Thyroid gland (tissue), 4 donors: ENCODE measurements around the gene PAX8. TPM values are rescaled to one million over a fixed set of nuclear protein-coding genes. Genes with fewer than 3 reads are reported as not detected.
"Not testable (repeated sequence)": the region's sequence is repeated elsewhere in the genome, so short reads cannot be mapped to it uniquely, and the experiment has no call there.

ENCODE experiments used
- DNase-seq, 2 donors: peaks; one replicate each; pipeline ENCODE4 v3.0.0-alpha.2; 2019
- H3K27ac ChIP-seq, 3 donors: fragments of 200-600 bp; sonication (generic); 1 replicate in 2 of 3; 2 replicates in 1 of 3; pipeline ENCODE4 v1.5.1; 2016 to 2019; ENCODE audit warnings: mild to moderate bottlenecking in 1 of 3, moderate library complexity in 1 of 3
- H3K27me3 ChIP-seq: fragments of 200-600 bp; sonication (generic); one replicate; pipeline ENCODE4 v1.5.1; 2019
- H3K36me3 ChIP-seq, 2 donors: fragments of 200-600 bp; sonication (generic); one replicate each; pipeline ENCODE4 v1.5.1; 2016 to 2019
- H3K4me1 ChIP-seq, 2 donors: fragments of 200-600 bp; sonication (generic); one replicate each; pipeline ENCODE4 v1.5.1; 2017 to 2019
- H3K4me3 ChIP-seq, 3 donors: fragments of 200-600 bp; sonication (generic); replicated peaks in 1 of 3; 1 replicate in 2 of 3; 2 replicates in 1 of 3; pipeline ENCODE4 v1.5.1; 2016; ENCODE audit warnings: mild to moderate bottlenecking in 1 of 3
- H3K9me3 ChIP-seq: fragments of 200-600 bp; sonication (generic); one replicate; pipeline ENCODE4 v1.5.1; 2017
- POLR2A ChIP-seq, 2 donors: fragments of 450-650 bp; IDR thresholded peaks; one replicate each; pipeline ENCODE4 v1.6.1; 2017; ENCODE audit warnings: antibody characterized with exemption in 2 of 2, mild to moderate bottlenecking in 2 of 2, moderate library complexity in 1 of 2
- WGBS, 2 donors: methylation state at CpG; one replicate each; pipeline ENCODE4 v1.1.5; 2017; 5-methylcytosine and 5-hydroxymethylcytosine counted together
- intact Hi-C: fragments of 100-400 bp; cut with DNase I; formaldehyde crosslinking; loops from one replicate; pipeline ENCODE4 v1.15.1; 2023
- total RNA-seq, 4 donors: library from RNA; depleted of rRNA; stranded (reverse); fragments of >200 nt; gene quantifications; one replicate each; pipeline ENCODE4 v1.2.3, GENCODE V29; 2016
- TF ChIP-seq, protein P1 (sequence below), 6 experiments: fragments of 200-600 bp in 3 of 6; fragments of 450-650 bp in 3 of 6; sonication (generic) in 3 of 6; IDR thresholded peaks; one replicate each; pipeline ENCODE4 v1.5.1; 2016 to 2019; ENCODE audit warnings: antibody characterized with exemption in 6 of 6, mild to moderate bottlenecking in 2 of 6, inconsistent platforms in 1 of 6, moderate library complexity in 1 of 6

PAX8 gene
- total RNA-seq, 4 donors from 2014 or later = 1,318 to 2,156 (median 1,767) TPM

DNA sequence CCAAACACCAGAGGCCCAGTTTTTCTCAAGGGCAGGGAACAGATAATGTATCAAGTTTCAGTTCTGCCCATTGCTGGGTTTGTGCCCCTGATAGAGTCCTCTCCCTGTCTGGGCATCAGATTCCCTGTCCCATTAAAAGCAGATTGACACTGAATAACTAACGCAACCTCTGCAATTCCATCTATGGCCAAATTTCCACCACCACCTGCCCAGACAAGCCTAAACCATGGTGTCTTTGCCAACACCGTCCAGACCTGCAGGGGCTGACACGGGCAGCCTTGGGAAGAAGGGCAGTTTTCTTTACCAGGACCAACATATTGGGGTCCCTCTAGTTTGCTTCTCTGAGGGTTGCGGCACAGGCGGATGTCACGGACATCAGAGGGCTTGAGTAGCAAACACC is 26.4 kb upstream of the PAX8 start:
- no peak overlapping the region for H3K4me3 ChIP-seq
- H3K4me1 ChIP-seq = peaks cover 7% of the 10 kb centered on the region in 2 donors
- H3K36me3 ChIP-seq = no peaks in the 10 kb centered on the region
- DNase-seq = no peak
- H3K27ac ChIP-seq = no peak overlapping the region
- WGBS, 2 donors = 99% methylated on average over 6 of the region's 6 CpGs
- no peaks in the 10 kb centered on the region for H3K27me3 ChIP-seq
- H3K9me3 ChIP-seq = no peaks in the 10 kb centered on the region
- intact Hi-C loops = no loop called here
- TF ChIP-seq, protein P1, sequence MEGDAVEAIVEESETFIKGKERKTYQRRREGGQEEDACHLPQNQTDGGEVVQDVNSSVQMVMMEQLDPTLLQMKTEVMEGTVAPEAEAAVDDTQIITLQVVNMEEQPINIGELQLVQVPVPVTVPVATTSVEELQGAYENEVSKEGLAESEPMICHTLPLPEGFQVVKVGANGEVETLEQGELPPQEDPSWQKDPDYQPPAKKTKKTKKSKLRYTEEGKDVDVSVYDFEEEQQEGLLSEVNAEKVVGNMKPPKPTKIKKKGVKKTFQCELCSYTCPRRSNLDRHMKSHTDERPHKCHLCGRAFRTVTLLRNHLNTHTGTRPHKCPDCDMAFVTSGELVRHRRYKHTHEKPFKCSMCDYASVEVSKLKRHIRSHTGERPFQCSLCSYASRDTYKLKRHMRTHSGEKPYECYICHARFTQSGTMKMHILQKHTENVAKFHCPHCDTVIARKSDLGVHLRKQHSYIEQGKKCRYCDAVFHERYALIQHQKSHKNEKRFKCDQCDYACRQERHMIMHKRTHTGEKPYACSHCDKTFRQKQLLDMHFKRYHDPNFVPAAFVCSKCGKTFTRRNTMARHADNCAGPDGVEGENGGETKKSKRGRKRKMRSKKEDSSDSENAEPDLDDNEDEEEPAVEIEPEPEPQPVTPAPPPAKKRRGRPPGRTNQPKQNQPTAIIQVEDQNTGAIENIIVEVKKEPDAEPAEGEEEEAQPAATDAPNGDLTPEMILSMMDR (IDR thresholded peaks at IDR 0.05) = no peak
- TF ChIP-seq POLR2A (IDR thresholded peaks at IDR 0.05) = no peak

DNA sequence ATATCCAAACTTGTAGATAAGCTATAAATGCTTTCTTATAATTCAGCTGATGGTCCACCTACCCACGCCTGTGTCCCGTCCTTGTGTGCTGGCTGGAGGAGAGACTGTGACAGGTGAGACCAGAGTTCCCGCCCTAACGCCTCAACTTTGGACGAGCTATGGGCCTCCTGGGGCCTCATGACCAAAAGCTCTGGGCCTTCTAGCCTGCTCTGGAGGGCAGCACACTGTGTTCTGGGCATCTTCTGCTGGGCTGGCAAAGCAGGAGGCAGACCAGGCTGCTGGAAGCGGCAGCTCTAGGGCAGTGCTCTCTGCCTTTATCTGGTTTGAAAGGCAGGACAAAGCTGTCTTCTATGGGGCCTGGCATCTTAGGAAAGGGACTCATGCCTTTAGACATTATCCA is 26.0 kb upstream of the PAX8 start:
- intact Hi-C loops = no loop called here
- H3K4me1 ChIP-seq = peaks cover 3% of the 10 kb centered on the region in 2 donors
- no peak overlapping the region for H3K4me3 ChIP-seq
- no peaks in the 10 kb centered on the region for H3K9me3 ChIP-seq
- no peak overlapping the region for H3K27ac ChIP-seq
- 92 to 95% methylated on average over 5 to 6 of the region's 6 CpGs for WGBS, 2 donors
- DNase-seq = no peak
- no peaks in the 10 kb centered on the region for H3K36me3 ChIP-seq
- no peaks in the 10 kb centered on the region for H3K27me3 ChIP-seq
- no peak for TF ChIP-seq POLR2A (IDR thresholded peaks at IDR 0.05)
- TF ChIP-seq, protein P1 (IDR thresholded peaks at IDR 0.05) = no peak

DNA sequence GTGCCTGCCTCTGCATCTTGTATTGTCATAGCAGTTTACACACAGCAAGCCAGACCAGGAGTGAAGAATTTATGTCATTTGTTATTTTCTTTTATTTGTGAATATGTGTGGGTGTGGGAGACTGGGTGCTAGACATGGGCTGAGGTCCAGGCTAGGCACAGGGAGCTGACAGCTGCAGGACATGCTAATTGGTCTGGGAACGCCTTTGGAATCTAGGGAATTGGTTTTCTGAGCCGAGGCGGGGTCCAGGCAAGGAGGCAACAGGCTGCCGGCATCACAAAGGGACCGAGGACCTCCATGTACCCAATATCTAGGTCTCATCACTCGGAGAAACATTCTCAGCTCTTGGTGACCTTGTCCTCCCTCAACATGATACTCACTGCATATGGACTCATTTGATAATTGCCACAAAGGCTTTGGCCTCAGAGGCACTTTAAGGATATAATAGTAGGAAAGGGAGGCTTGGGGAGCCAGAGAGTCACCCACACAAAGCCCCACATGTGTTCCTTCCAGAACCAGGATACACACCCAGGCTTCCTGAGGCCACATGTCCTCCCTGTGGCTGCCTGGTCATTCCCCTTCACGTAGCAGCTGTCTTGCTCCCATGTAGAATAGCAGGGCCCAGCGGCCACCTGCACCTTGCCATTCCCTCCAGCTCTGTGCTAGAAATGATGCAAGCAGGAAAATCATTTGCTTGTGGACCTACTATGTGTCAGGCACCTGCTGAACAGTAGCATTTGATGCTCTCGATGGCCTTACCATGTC is 23.7 kb upstream of the PAX8 start:
- H3K4me1 ChIP-seq, intact Hi-C loops, H3K9me3 ChIP-seq, H3K27ac ChIP-seq, H3K4me3 ChIP-seq, DNase-seq, H3K36me3 ChIP-seq, H3K27me3 ChIP-seq: not testable (repeated sequence)
- WGBS, 2 donors = 87 to 91% methylated on average over 9 of the region's 9 CpGs

DNA sequence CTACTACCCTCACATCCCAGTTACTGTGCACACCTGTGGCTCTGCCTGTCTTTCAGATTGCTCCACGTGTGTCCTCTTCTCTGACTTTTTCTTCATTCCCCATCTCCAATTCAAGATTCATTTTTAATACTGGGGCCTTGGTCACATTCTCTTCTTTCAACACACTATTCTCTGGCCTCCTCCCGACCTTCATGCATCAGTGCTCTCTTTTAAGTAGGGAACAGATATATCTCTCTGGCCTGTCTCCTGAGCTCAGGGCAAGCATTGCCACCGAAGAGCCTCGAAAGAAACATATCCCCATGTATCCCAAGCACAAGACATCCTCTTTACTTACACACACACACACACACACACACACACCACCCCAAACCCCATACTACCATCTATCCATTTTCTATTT is 21.6 kb upstream of the PAX8 start:
- Histone ChIP-seq H3K36me3 (no peaks in the 10 kb centered on the region), H3K27me3 (no peaks in the 10 kb centered on the region), H3K4me1 (no peaks in the 10 kb centered on the region), H3K27ac (no peak overlapping the region), H3K4me3 (no peak overlapping the region), H3K9me3 (no peaks in the 10 kb centered on the region)
- intact Hi-C loops = no loop called here
- whole genome bisulfite sequencing, 2 donors = 55 to 69% methylated on average over 4 of the region's 4 CpGs
- no peak for DNase-seq
- no peak for TF ChIP-seq POLR2A (IDR thresholded peaks at IDR 0.05)
- TF ChIP-seq, protein P1 (IDR thresholded peaks at IDR 0.05) = no peak

DNA sequence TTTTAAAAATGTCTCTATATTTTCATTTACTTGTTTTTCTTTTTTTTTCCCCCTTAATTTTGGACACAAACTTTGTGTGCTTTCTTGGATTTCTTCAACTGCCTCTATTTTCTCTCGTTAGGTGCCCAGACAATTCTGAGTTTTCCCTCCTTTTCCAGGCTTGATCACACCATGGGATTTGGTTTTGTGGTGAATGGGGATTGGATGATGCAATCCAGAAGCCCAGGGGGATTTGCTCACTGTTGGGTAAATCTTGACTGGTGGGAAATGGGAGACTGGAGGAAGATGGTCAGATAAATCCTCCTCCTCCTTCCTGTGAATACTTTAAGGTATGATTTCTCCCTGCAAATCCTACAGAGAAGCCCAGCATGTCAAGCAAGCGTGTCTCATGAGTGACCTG is 19.5 kb upstream of the PAX8 start:
- no peak for DNase-seq
- intact Hi-C loops = no loop called here
- H3K9me3 ChIP-seq = no peaks in the 10 kb centered on the region
- WGBS, 2 donors = 87 to 91% methylated on average over 2 of the region's 2 CpGs
- H3K27ac ChIP-seq = no peak overlapping the region
- H3K4me3 ChIP-seq = no peak overlapping the region
- H3K27me3 ChIP-seq = no peaks in the 10 kb centered on the region
- no peaks in the 10 kb centered on the region for H3K4me1 ChIP-seq
- H3K36me3 ChIP-seq = no peaks in the 10 kb centered on the region
- no peak for TF ChIP-seq POLR2A (IDR thresholded peaks at IDR 0.05)
- TF ChIP-seq, protein P1 (IDR thresholded peaks at IDR 0.05) = no peak
